ENCODE measurements around the gene RPL38.

GRCh38 chr17:74205274-74205673, 1.8 kb downstream of the RPL38 start:
- TF ChIP-seq, protein P1, sequence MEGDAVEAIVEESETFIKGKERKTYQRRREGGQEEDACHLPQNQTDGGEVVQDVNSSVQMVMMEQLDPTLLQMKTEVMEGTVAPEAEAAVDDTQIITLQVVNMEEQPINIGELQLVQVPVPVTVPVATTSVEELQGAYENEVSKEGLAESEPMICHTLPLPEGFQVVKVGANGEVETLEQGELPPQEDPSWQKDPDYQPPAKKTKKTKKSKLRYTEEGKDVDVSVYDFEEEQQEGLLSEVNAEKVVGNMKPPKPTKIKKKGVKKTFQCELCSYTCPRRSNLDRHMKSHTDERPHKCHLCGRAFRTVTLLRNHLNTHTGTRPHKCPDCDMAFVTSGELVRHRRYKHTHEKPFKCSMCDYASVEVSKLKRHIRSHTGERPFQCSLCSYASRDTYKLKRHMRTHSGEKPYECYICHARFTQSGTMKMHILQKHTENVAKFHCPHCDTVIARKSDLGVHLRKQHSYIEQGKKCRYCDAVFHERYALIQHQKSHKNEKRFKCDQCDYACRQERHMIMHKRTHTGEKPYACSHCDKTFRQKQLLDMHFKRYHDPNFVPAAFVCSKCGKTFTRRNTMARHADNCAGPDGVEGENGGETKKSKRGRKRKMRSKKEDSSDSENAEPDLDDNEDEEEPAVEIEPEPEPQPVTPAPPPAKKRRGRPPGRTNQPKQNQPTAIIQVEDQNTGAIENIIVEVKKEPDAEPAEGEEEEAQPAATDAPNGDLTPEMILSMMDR (IDR thresholded peaks at IDR 0.05): no peak
- no peak for TF ChIP-seq POLR2A (IDR thresholded peaks at IDR 0.05)

Measured in testis (tissue), 2 donors.